Measurements from ENCODE around the gene COL24A1. TPM values are rescaled to one million over a fixed set of nuclear protein-coding genes. Genes with fewer than 3 reads are reported as not detected.

COL24A1 gene
- total RNA-seq, 1 experiment from 2014 or later = not detected

DNA sequence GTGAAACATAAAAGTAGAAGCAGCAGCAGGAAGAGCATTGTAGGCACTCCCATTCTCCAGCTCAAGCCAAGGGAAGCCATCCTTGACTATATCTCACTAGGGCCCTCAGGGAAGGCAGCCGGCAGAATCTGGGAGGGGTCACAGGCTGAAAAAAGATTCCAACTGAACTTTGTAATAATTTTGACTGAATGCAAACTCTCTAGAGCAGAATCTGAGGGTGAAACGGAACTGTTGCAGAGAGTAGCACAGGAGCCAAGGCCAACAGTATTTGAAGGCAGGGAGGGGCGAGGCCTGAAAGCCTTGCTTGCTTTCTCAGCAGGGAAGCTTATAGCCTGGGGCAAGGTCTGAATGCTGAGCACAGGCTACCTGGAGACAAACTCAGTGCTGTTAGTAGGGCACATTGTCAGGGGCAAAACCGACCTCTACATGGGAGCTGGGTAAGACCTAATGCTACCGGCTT, 180.6 kb downstream of the COL24A1 start:
- Histone ChIP-seq H3K9ac (ENCODE audit: low read length) (no peak overlapping the region), H3K9me2 (ENCODE audit: insufficient read depth) (no peaks in the 10 kb centered on the region), H2AFZ (ENCODE audit: low read depth, low read length, poor library complexity, severe bottlenecking) (no peak overlapping the region), H3K79me2 (ENCODE audit: insufficient read depth, low read length) (no peaks in the 10 kb centered on the region), H3K9me3 (ENCODE audit: control insufficient read depth in 1 of 2, insufficient read depth in 1 of 2, low read depth in 1 of 2, low read length in 2 of 2) (no peaks in the 10 kb centered on the region), H3K36me3 (ENCODE audit: control insufficient read depth in 1 of 2, insufficient read depth in 2 of 2, low read length in 2 of 2) (no peaks in the 10 kb centered on the region), H3K4me1 (ENCODE audit: control insufficient read depth in 1 of 2, insufficient read depth in 2 of 2, low read length in 2 of 2) (no peaks in the 10 kb centered on the region), H4K20me1 (ENCODE audit: insufficient read depth) (no peaks in the 10 kb centered on the region), H3K27ac (ENCODE audit: low read depth, low read length) (no peak overlapping the region), H3K4me2 (ENCODE audit: low read length) (no peak overlapping the region), H3K27me3 (ENCODE audit: insufficient read depth, low read length) (no peaks in the 10 kb centered on the region), H3K4me3 (replicated peaks in 1 of 2; ENCODE audit: low read depth in 1 of 2, low read length in 2 of 2) (no peak overlapping the region)
- TF ChIP-seq SRF (IDR thresholded peaks at IDR 0.05; ENCODE audit: low read depth) = no peak
- TF ChIP-seq EGR1 (IDR thresholded peaks at IDR 0.05; ENCODE audit: low read depth) = no peak
- no peak for TF ChIP-seq ZFX (IDR thresholded peaks at IDR 0.05)
- TF ChIP-seq ZBTB33 (IDR thresholded peaks at IDR 0.05; ENCODE audit: extremely low read depth, insufficient replicate concordance, low read length) = no peak
- TF ChIP-seq CEBPB (IDR thresholded peaks at IDR 0.05; ENCODE audit: low read depth) = no peak
- no peak for TF ChIP-seq ZNF274 (IDR thresholded peaks at IDR 0.05; ENCODE audit: low read depth, low read length)
- no peak for TF ChIP-seq CBX3 (IDR thresholded peaks at IDR 0.05; ENCODE audit: low read depth)
- TF ChIP-seq JUND (IDR thresholded peaks at IDR 0.05) = no peak
- no peak for TF ChIP-seq EZH2 (IDR thresholded peaks at IDR 0.05)
- TF ChIP-seq YY1 (IDR thresholded peaks at IDR 0.05; ENCODE audit: extremely low read depth, insufficient replicate concordance, low read depth, low read length) = no peak
- TF ChIP-seq EZH2phosphoT487 (IDR thresholded peaks at IDR 0.05; ENCODE audit: borderline replicate concordance) = no peak
- no peak for TF ChIP-seq ATF3 (IDR thresholded peaks at IDR 0.05)
- TF ChIP-seq CTCF (IDR thresholded peaks at IDR 0.05 in 2 of 3, conservative IDR thresholded peaks at IDR 0.05 in 1 of 3; ENCODE audit: borderline replicate concordance in 1 of 3, insufficient read depth in 1 of 3, low read depth in 2 of 3, low read length in 2 of 3) = no peak
- no peak for TF ChIP-seq SIN3A (IDR thresholded peaks at IDR 0.05; ENCODE audit: low read depth)
- TF ChIP-seq POLR2A (IDR thresholded peaks at IDR 0.05; ENCODE audit: borderline replicate concordance, extremely low read depth, insufficient read depth, insufficient read length) = no peak
- no peak for TF ChIP-seq ELF1 (IDR thresholded peaks at IDR 0.05; ENCODE audit: borderline replicate concordance, low read depth)
- no peak for ATAC-seq
- RAD21 ChIA-PET (ENCODE audit: low non-redundant PET in 1 of 2, low total read pairs in 2 of 2, uncharacterized antibody in 2 of 2, unreplicated experiment in 2 of 2) = no interaction called here
- POLR2A ChIA-PET = no interaction called here
- no TSS peak for BruUV-seq (replicated peaks)
- intact Hi-C loops (cut with micrococcal nuclease) = no loop called here
- CTCF ChIA-PET = no interaction called here
- no peak for DNase-seq (ENCODE audit: low read depth, low spot score)

Data from HCT116 (cell line).